Measurements from ENCODE around the gene FBXO31. TPM values are rescaled to one million over a fixed set of nuclear protein-coding genes. Genes with fewer than 3 reads are reported as not detected.
"Not testable (repeated sequence)": the region's sequence is repeated elsewhere in the genome, so short reads cannot be mapped to it uniquely, and the experiment has no call there.

The FBXO31 gene
- total RNA-seq, 1 donor from 2014 or later, result 21.6 TPM

GRCh38 chr16:87391950-87392820, 8.6 kb upstream of the FBXO31 start, which contains the start of gene MAP1LC3B:
Gene MAP1LC3B, plus strand, starts transcription at chr16:87392336. Its CDS starts 92 bp downstream, at chr16:87392428.
- Mint-ChIP-seq H3K27me3 (no peaks in the 10 kb centered on the region), H3K4me3 (ENCODE audit: low read depth) (peak within 1 kb of the TSS; percentile 83), H3K27ac (peak within 1 kb of the TSS; percentile 98), H3K9me3 (ENCODE audit: low read depth) (no peaks in the 10 kb centered on the region), H3K36me3 (ENCODE audit: insufficient read depth) (peaks cover 5% of the 10 kb centered on the region), H3K4me1 (ENCODE audit: low read depth) (peaks cover 39% of the 10 kb centered on the region)
- TF ChIP-seq CTCF (IDR thresholded peaks at IDR 0.05; ENCODE audit: unreplicated experiment), result no peak
- peak; percentile 99 for DNase-seq (ENCODE audit: low spot score, unreplicated experiment)

- peak; percentile 35 for DNase-seq (ENCODE audit: low spot score, unreplicated experiment)
- Mint-ChIP-seq H3K36me3 (ENCODE audit: insufficient read depth) (peaks cover 4% of the 10 kb centered on the region), H3K4me3 (ENCODE audit: low read depth) (peak overlapping the region; percentile 83), H3K9me3 (ENCODE audit: low read depth) (no peaks in the 10 kb centered on the region), H3K4me1 (ENCODE audit: low read depth) (peaks cover 40% of the 10 kb centered on the region), H3K27ac (peak overlapping the region; percentile 98), H3K27me3 (no peaks in the 10 kb centered on the region)
- TF ChIP-seq CTCF (IDR thresholded peaks at IDR 0.05; ENCODE audit: unreplicated experiment), result no peak
Observed at GRCh38 chr16:87391324-87391949, 7.9 kb upstream of the FBXO31 start.

- DNase-seq (ENCODE audit: low spot score, unreplicated experiment), result no peak
- H3K4me1 Mint-ChIP-seq (ENCODE audit: low read depth), result peaks cover 40% of the 10 kb centered on the region
- no peaks in the 10 kb centered on the region for H3K27me3 Mint-ChIP-seq
- H3K9me3 Mint-ChIP-seq (ENCODE audit: low read depth), result no peaks in the 10 kb centered on the region
- TF ChIP-seq CTCF (IDR thresholded peaks at IDR 0.05; ENCODE audit: unreplicated experiment), result no peak
- peak overlapping the region; percentile 98 for H3K27ac Mint-ChIP-seq
- peaks cover 3% of the 10 kb centered on the region for H3K36me3 Mint-ChIP-seq (ENCODE audit: insufficient read depth)
- H3K4me3 Mint-ChIP-seq (ENCODE audit: low read depth), result peak overlapping the region; percentile 83
Observed at GRCh38 chr16:87390641-87391323, 7.2 kb upstream of the FBXO31 start.

- H3K36me3 Mint-ChIP-seq (ENCODE audit: insufficient read depth); DNase-seq (ENCODE audit: low spot score, unreplicated experiment); H3K9me3 Mint-ChIP-seq (ENCODE audit: low read depth); H3K27me3 Mint-ChIP-seq; H3K4me3 Mint-ChIP-seq (ENCODE audit: low read depth): not testable (repeated sequence)
- Mint-ChIP-seq H3K4me1 (ENCODE audit: low read depth) (peaks cover 38% of the 10 kb centered on the region), H3K27ac (peak overlapping the region; percentile 85)
Observed at GRCh38 chr16:87389914-87390313, 6.3 kb upstream of the FBXO31 start.

- TF ChIP-seq CTCF (IDR thresholded peaks at IDR 0.05; ENCODE audit: unreplicated experiment), result no peak
- Mint-ChIP-seq H3K9me3 (ENCODE audit: low read depth) (no peaks in the 10 kb centered on the region), H3K36me3 (ENCODE audit: insufficient read depth) (no peaks in the 10 kb centered on the region), H3K27me3 (no peaks in the 10 kb centered on the region), H3K4me1 (ENCODE audit: low read depth) (peaks cover 35% of the 10 kb centered on the region), H3K27ac (peak overlapping the region; percentile 85), H3K4me3 (ENCODE audit: low read depth) (no peak overlapping the region)
- DNase-seq (ENCODE audit: low spot score, unreplicated experiment), result no peak
Observed at GRCh38 chr16:87389245-87389644, 5.7 kb upstream of the FBXO31 start.

All from progenitor cell of endocrine pancreas (in vitro differentiated cells).